HepG2 (cell line): ENCODE results near the gene NCOA4. TPM values are rescaled to one million over a fixed set of nuclear protein-coding genes. Genes with fewer than 3 reads are reported as not detected.

Source experiments
- AGO1 ChIP-seq: fragments of 200-400 bp; formaldehyde crosslinking; IDR thresholded peaks from 2 replicates; pipeline ENCODE4 v1.6.1; 2017; ENCODE audit warnings: mild to moderate bottlenecking, low read depth, low read length, moderate library complexity; ENCODE audit not compliant: poor library complexity, severe bottlenecking
- CBX5 ChIP-seq: sonication (generic); formaldehyde crosslinking; IDR thresholded peaks from 2 replicates; pipeline ENCODE4 v1.4.0; 2020; ENCODE audit warnings: missing genetic modification reagents, borderline replicate concordance
- HMG20B ChIP-seq: conservative IDR thresholded peaks from 2 replicates; pipeline ENCODE4 v1.6.1; 2016; ENCODE audit warnings: missing genetic modification reagents, missing compliant biosample characterization
- IRX3 ChIP-seq: sonication (generic); formaldehyde crosslinking; IDR thresholded peaks from 2 replicates; pipeline ENCODE4 v1.8.1; 2023; ENCODE audit warnings: mild to moderate bottlenecking, low read depth, missing genetic modification reagents, borderline replicate concordance
- KDM3A ChIP-seq: IDR thresholded peaks from 2 replicates; pipeline ENCODE4 v1.6.1; 2018; ENCODE audit warnings: low read depth, missing compliant biosample characterization
- MEIS1 ChIP-seq: sonication (generic); formaldehyde crosslinking; IDR thresholded peaks from 2 replicates; pipeline ENCODE4 v1.9.0; 2021; ENCODE audit warnings: mild to moderate bottlenecking, missing genetic modification reagents, moderate library complexity, borderline replicate concordance
- MTF1 ChIP-seq: sonication (generic); formaldehyde crosslinking; IDR thresholded peaks from 2 replicates; pipeline ENCODE4 v1.5.0; 2020; ENCODE audit warnings: missing genetic modification reagents
- POLR2A ChIP-seq, 2 experiments: IDR thresholded peaks; 2 replicates each; pipeline ENCODE4 v1.6.1; 2011; ENCODE audit warnings: low read depth in 2 of 2, low read length in 2 of 2, mild to moderate bottlenecking in 1 of 2, moderate library complexity in 1 of 2; ENCODE audit not compliant: insufficient read depth in 1 of 2
- PPARG ChIP-seq: conservative IDR thresholded peaks from 2 replicates; pipeline ENCODE4 v1.6.1; 2016; ENCODE audit warnings: missing biosample characterization, missing genetic modification reagents
- REPIN1 ChIP-seq: sonication (generic); formaldehyde crosslinking; IDR thresholded peaks from 2 replicates; pipeline ENCODE4 v1.8.0; 2022; ENCODE audit warnings: missing genetic modification reagents, low read depth, mild to moderate bottlenecking, borderline replicate concordance
- RORA ChIP-seq: sonication (generic); formaldehyde crosslinking; IDR thresholded peaks from 2 replicates; pipeline ENCODE4 v1.5.0; 2020; ENCODE audit warnings: mild to moderate bottlenecking, missing genetic modification reagents, moderate library complexity
- UBTF ChIP-seq: sonication (generic); formaldehyde crosslinking; IDR thresholded peaks from 2 replicates; pipeline ENCODE4 v1.4.0; 2020; ENCODE audit warnings: mild to moderate bottlenecking, missing genetic modification reagents
- ZBTB39 ChIP-seq: sonication (generic); formaldehyde crosslinking; IDR thresholded peaks from 2 replicates; pipeline ENCODE4 v1.5.0; 2020; ENCODE audit warnings: missing genetic modification reagents
- ZNF207 ChIP-seq: fragments of 450-650 bp; IDR thresholded peaks from 2 replicates; pipeline ENCODE4 v1.6.1; 2016; ENCODE audit warnings: antibody characterized with exemption, borderline replicate concordance
- ZNF446 ChIP-seq: sonication (generic); formaldehyde crosslinking; IDR thresholded peaks from 2 replicates; pipeline ENCODE4 v1.5.0; 2020; ENCODE audit warnings: mild to moderate bottlenecking, missing genetic modification reagents
- ZNF766 ChIP-seq: sonication (generic); formaldehyde crosslinking; IDR thresholded peaks from 2 replicates; pipeline ENCODE4 v1.5.0; 2020; ENCODE audit warnings: missing genetic modification reagents, borderline replicate concordance
- ZNF878 ChIP-seq: sonication (generic); formaldehyde crosslinking; IDR thresholded peaks from 2 replicates; pipeline ENCODE4 v1.8.1; 2023; ENCODE audit warnings: mild to moderate bottlenecking, missing genetic modification reagents, moderate library complexity
- ZSCAN5A ChIP-seq: sonication (generic); formaldehyde crosslinking; IDR thresholded peaks from 2 replicates; pipeline ENCODE4 v1.8.0; 2022; ENCODE audit warnings: mild to moderate bottlenecking, missing genetic modification reagents, borderline replicate concordance
- ZXDC ChIP-seq: sonication (generic); formaldehyde crosslinking; IDR thresholded peaks from 2 replicates; pipeline ENCODE4 v1.5.0; 2020; ENCODE audit warnings: mild to moderate bottlenecking, missing genetic modification reagents
- polyA plus RNA-seq, 8 experiments: library from polyadenylated mRNA; depleted of rRNA in 3 of 8; stranded (reverse) in 7 of 8; unstranded in 1 of 8; fragments of >200 nt; fragmentation: Illumina TruSeq in 4 of 8; extraction: Trizol in 4 of 8; gene quantifications; 2 replicates each; pipeline versions ENCODE4 v1.2.1 to v1.2.3, GENCODE V29; 2011 to 2016; ENCODE audit warnings: low read depth in 4 of 8, missing spikeins in 1 of 8, mixed read lengths in 1 of 8; ENCODE audit not compliant: insufficient read depth in 1 of 8
- total RNA-seq, 5 experiments: library from RNA; depleted of rRNA; stranded (reverse); fragments of >200 nt; fragmentation: Illumina TruSeq; extraction: Trizol; gene quantifications; 2 replicates each; pipeline ENCODE4 v1.2.3, GENCODE V29; 2016; ENCODE audit warnings: low read depth in 1 of 5
- TF ChIP-seq, protein P1 (sequence below): sonication (generic); formaldehyde crosslinking; IDR thresholded peaks from 2 replicates; pipeline ENCODE4 v1.5.0; 2020; ENCODE audit warnings: missing genetic modification reagents, mild to moderate bottlenecking, borderline replicate concordance

Gene NCOA4
- total and polyA plus RNA-seq, 2 of the 13 experiments (the other 11 are each of a cell fraction or from before 2014, with no cell fraction given), result 306 to 400 TPM

DNA sequence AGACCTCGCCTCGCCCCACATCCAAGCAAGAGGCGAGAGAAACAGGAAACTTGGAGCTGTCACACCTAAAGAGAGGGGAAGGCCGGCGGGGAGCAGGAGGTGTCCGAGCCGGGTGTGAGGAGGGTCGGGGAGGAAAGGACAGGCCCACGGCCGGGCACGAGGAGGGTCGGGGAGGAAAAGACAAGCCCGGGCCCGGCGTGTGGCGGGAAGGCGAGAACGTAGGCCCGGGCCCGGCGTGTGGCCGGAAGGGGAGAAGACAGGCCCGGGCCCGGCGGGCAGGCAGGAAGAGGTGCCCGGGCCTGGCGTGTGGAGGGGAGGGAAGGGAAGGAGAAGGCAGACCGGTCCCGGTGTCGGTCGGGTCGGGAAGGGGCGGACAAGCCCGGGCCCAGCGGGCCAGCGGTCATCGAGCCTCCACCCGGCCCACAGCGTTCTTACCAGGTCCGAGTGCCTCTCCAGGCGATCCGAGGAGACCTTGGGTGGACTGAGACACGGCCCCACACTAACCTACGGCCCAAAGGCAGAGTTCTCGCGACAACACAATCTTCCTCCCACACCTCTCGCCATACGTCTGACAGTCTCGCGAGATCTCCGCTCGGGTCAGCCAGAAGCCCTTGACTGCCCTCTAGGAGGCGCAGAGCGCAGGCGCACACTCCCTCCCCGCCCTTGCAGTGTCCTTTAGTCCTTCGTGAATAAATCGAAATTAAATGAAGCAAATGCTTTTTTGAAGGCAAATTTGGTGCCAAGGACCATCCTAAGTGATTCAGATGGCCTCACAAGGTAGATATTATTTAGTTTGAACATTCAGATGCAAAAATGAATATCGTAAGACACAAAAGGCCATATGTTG is at the start of gene NCOA4 (continued):
- TF ChIP-seq IRX3 (CRISPR knock-in tag) (no peak), MEIS1 (CRISPR knock-in tag) (no peak), ZBTB39 (CRISPR knock-in tag) (no peak), PPARG (CRISPR knock-in tag) (peak; percentile 43), KDM3A (CRISPR knock-in tag) (no peak), ZNF446 (peak; percentile 60; the same call in 1 of the 2 replicates), ZXDC (CRISPR knock-in tag) (no peak; the same call in 1 of the 2 replicates), REPIN1 (CRISPR knock-in tag) (no peak), ZNF878 (CRISPR knock-in tag) (peak; percentile 58; the same call in 1 of the 2 replicates), ZNF207 (no peak), ZSCAN5A (no peak), POLR2A (IDR thresholded peaks at IDR 0.05; ENCODE audit: insufficient read depth in 1 of 2, low read depth in 2 of 2, low read length in 2 of 2) (peak; percentile 95 to 97), AGO1 (peak; percentile 74), MTF1 (no peak), ZNF766 (CRISPR knock-in tag) (peak; percentile 84), HMG20B (CRISPR knock-in tag) (no peak), RORA (CRISPR knock-in tag) (no peak), UBTF (CRISPR knock-in tag) (peak; percentile 95), CBX5 (CRISPR knock-in tag) (no peak)
- TF ChIP-seq, protein P1, sequence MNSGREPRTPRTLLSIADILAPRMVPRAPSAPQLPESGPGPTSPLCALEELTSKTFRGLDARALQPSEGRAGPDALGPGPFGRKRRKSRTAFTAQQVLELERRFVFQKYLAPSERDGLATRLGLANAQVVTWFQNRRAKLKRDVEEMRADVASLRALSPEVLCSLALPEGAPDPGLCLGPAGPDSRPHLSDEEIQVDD, result no peak
